BJ (cell line): ENCODE measurements around the gene JOSD1. TPM values are rescaled to one million over a fixed set of nuclear protein-coding genes. Genes with fewer than 3 reads are reported as not detected.

Experiments
- CTCF ChIA-PET: fragments of 350-600 bp; formaldehyde crosslinking; extraction: SDS; loops from one replicate; lab custom pipeline; 2021; ENCODE audit warnings: antibody characterized with exemption, inconsistent platforms; lab: Yijun Ruan, JAX
- POLR2A ChIA-PET: fragments of 300-600 bp; sonication (Branson Sonifier 250); formaldehyde crosslinking; extraction: SDS; loops from one replicate; lab custom pipeline; 2021; ENCODE audit warnings: antibody characterized with exemption; lab: Charles Lee
- DNase-seq: peaks from one replicate; pipeline ENCODE4 v3.0.0-alpha.2; 2011; ENCODE audit warnings: low read depth
- H3K27me3 ChIP-seq: 2 replicates; pipeline ENCODE4 v1.6.0; 2011; ENCODE audit warnings: low read length; ENCODE audit not compliant: control insufficient read depth, insufficient read depth
- H3K36me3 ChIP-seq: 2 replicates; pipeline ENCODE4 v1.5.1; 2011; ENCODE audit warnings: low read length; ENCODE audit not compliant: control insufficient read depth, insufficient read depth
- H3K4me3 ChIP-seq: 2 replicates; pipeline ENCODE4 v1.5.1; 2011; ENCODE audit warnings: low read depth, mild to moderate bottlenecking, control low read depth, low read length
- CTCF ChIP-seq: IDR thresholded peaks from 2 replicates; pipeline ENCODE4 v1.5.1; 2011; ENCODE audit warnings: low read depth, mild to moderate bottlenecking, control low read depth, inconsistent platforms, low read length, moderate library complexity; ENCODE audit not compliant: insufficient read depth
- polyA plus RNA-seq: library from polyadenylated mRNA; depleted of rRNA; stranded (reverse); fragments of >200 nt; gene quantifications from 2 replicates; pipeline ENCODE4 v1.2.3, GENCODE V29; 2011

Gene JOSD1
- polyA plus RNA-seq, 1 experiment: 43.6 TPM

GRCh38 chr22:38732251-38732815 lies 31.6 kb upstream of the JOSD1 start:
- POLR2A ChIA-PET: no interaction called here
- CTCF ChIA-PET: interaction anchor here (0.7 to 4.7 kb wide), 15 partner anchors 7 to 68 kb away, joined by 3 to 29 read pairs (median 4); no protein-coding TSS in a partner anchor
- no peak for TF ChIP-seq CTCF
- DNase-seq: no peak
- no peaks in the 10 kb centered on the region for H3K27me3 ChIP-seq
- no peak overlapping the region for H3K4me3 ChIP-seq
- H3K36me3 ChIP-seq: peaks cover 53% of the 10 kb centered on the region

GRCh38 chr22:38731703-38732161 lies 31.0 kb upstream of the JOSD1 start:
- DNase-seq: no peak
- CTCF ChIA-PET: interaction anchor here (0.7 to 3.0 kb wide), 5 partner anchors 9 to 34 kb away, joined by 3 to 16 read pairs (median 4); no protein-coding TSS in a partner anchor
- POLR2A ChIA-PET: no interaction called here
- no peak overlapping the region for H3K4me3 ChIP-seq
- peaks cover 54% of the 10 kb centered on the region for H3K36me3 ChIP-seq
- TF ChIP-seq CTCF: no peak
- no peaks in the 10 kb centered on the region for H3K27me3 ChIP-seq

- DNase-seq: no peak
- ChIA-PET CTCF (interaction anchor here (1.5 to 2.8 kb wide), 2 partner anchors 8 to 12 kb away, joined by 4 to 7 read pairs; no protein-coding TSS in a partner anchor), POLR2A (no interaction called here)
- Histone ChIP-seq H3K36me3 (peaks cover 60% of the 10 kb centered on the region), H3K27me3 (no peaks in the 10 kb centered on the region), H3K4me3 (no peak overlapping the region)
- no peak for TF ChIP-seq CTCF
These were observed 29.7 kb upstream of the JOSD1 start for GRCh38 chr22:38730411-38730871.

- no peak for DNase-seq
- Histone ChIP-seq H3K4me3 (no peak overlapping the region), H3K27me3 (no peaks in the 10 kb centered on the region), H3K36me3 (peaks cover 60% of the 10 kb centered on the region)
- no peak for TF ChIP-seq CTCF
- POLR2A ChIA-PET: no interaction called here
- CTCF ChIA-PET: interaction anchor here (1.4 to 2.8 kb wide), 2 partner anchors 10 to 12 kb away, joined by 4 to 7 read pairs; no protein-coding TSS in a partner anchor
These were observed 29.2 kb upstream of the JOSD1 start for GRCh38 chr22:38729946-38730345.

GRCh38 chr22:38728871-38729796 lies 28.4 kb upstream of the JOSD1 start:
- ChIA-PET CTCF (interaction anchor here (1.4 to 2.8 kb wide), 2 partner anchors 9 to 11 kb away, joined by 4 to 7 read pairs; no protein-coding TSS in a partner anchor), POLR2A (no interaction called here)
- TF ChIP-seq CTCF: no peak
- no peak for DNase-seq
- H3K36me3 ChIP-seq: peaks cover 61% of the 10 kb centered on the region
- no peak overlapping the region for H3K4me3 ChIP-seq
- H3K27me3 ChIP-seq: no peaks in the 10 kb centered on the region
